Esophagus (tissue), 2 donors: ENCODE data around the gene SPX. TPM values are rescaled to one million over a fixed set of nuclear protein-coding genes. Genes with fewer than 3 reads are reported as not detected.

Experiments used
- H3K27ac ChIP-seq, 2 donors: one replicate each; pipeline ENCODE4 v1.5.1; 2013; ENCODE audit warnings: low read depth in 2 of 2, mild to moderate bottlenecking in 2 of 2, inconsistent platforms in 1 of 2, low read length in 1 of 2, moderate library complexity in 1 of 2
- H3K27me3 ChIP-seq, 2 donors: one replicate each; pipeline ENCODE4 v1.6.1; 2013; ENCODE audit warnings: low read length in 2 of 2, control low read depth in 1 of 2, mild to moderate bottlenecking in 1 of 2; ENCODE audit not compliant: insufficient read depth in 2 of 2, control insufficient read depth in 1 of 2
- H3K36me3 ChIP-seq, 2 donors: one replicate each; pipeline ENCODE4 v1.6.1; 2013; ENCODE audit warnings: low read length in 1 of 2; ENCODE audit not compliant: control insufficient read depth in 2 of 2, insufficient read depth in 2 of 2
- H3K4me1 ChIP-seq, 2 donors: one replicate each; pipeline ENCODE4 v1.6.1; 2013; ENCODE audit warnings: low read length in 1 of 2; ENCODE audit not compliant: control insufficient read depth in 2 of 2, insufficient read depth in 2 of 2
- H3K4me3 ChIP-seq, 2 donors: one replicate each; pipeline ENCODE4 v1.5.1; 2013; ENCODE audit warnings: low read length in 2 of 2, mild to moderate bottlenecking in 2 of 2, low read depth in 1 of 2, moderate library complexity in 1 of 2
- H3K9me3 ChIP-seq, 2 donors: one replicate each; pipeline ENCODE4 v1.6.1; 2013; ENCODE audit warnings: mild to moderate bottlenecking in 2 of 2, low read depth in 1 of 2, low read length in 1 of 2, moderate library complexity in 1 of 2; ENCODE audit not compliant: control insufficient read depth in 2 of 2, insufficient read depth in 1 of 2
- WGBS, 2 donors: extraction: QIAGEN DNeasy Blood & Tissue Kit; methylation state at CpG; one replicate each; pipeline ENCODE4 v1.1.7; 2013; 5-methylcytosine and 5-hydroxymethylcytosine counted together
- polyA plus RNA-seq, 2 donors: library from polyadenylated mRNA; stranded (reverse); fragments of 200-250 nt; gene quantifications; one replicate each; pipeline ENCODE4 v1.2.3, GENCODE V29; 2013
- donor health status: healthy with polysubstance abuse.
- donor health status: Bipolar disorder and iron deficiency.

SPX gene
- polyA plus RNA-seq, 2 donors: 0.02 TPM; not detected in 1

DNA sequence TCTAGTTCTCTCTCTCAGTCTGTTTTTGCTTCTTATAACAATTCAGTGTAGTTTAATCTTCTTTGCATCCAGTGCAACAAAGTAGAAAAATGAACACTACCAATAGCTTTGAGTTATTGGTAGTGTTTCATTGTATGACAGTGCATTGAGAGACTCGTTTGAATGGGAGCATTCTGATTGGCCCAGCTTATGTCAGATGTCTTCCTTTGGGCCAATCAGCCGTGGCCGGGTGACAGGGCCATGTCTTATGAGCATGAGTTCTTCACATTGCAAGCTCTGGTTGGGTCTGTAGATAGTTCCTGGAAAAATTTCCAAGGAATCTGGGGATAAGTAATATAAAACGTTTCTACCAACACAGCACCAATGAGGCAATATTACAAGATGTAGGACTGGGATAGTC lies 42.0 kb downstream of the SPX start:
- 86 to 93% methylated on average over 4 of the region's 4 CpGs for WGBS, 2 donors
- Histone ChIP-seq H3K27ac (no peak overlapping the region), H3K36me3 (no peaks in the 10 kb centered on the region), H3K4me1 (no peaks in the 10 kb centered on the region), H3K9me3 (no peaks in the 10 kb centered on the region), H3K27me3 (no peaks in the 10 kb centered on the region), H3K4me3 (no peak overlapping the region)

DNA sequence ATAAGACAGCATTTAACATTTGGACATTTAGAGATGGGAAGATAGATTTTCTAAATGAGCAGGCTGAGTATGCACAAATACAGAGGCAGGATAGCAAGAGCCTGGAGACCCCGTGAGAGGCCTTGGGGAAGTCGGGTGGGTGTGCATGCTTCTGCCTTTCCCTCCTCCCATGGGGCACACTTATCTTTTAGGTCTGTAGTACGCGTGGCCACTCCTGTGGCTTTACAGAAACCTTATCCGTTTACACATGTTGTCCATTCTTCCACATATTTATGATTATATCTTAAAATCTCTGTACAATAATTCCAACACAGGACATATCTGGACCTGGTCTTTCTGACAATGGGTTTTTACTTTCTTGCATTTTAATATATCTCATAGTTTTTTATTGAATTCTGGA lies 45.0 kb downstream of the SPX start:
- no peaks in the 10 kb centered on the region for H3K36me3 ChIP-seq
- no peaks in the 10 kb centered on the region for H3K4me1 ChIP-seq
- H3K4me3 ChIP-seq: no peak overlapping the region
- H3K9me3 ChIP-seq: no peaks in the 10 kb centered on the region
- no peak overlapping the region for H3K27ac ChIP-seq
- WGBS, 2 donors: 83 to 85% methylated on average over 5 of the region's 5 CpGs
- no peaks in the 10 kb centered on the region for H3K27me3 ChIP-seq

DNA sequence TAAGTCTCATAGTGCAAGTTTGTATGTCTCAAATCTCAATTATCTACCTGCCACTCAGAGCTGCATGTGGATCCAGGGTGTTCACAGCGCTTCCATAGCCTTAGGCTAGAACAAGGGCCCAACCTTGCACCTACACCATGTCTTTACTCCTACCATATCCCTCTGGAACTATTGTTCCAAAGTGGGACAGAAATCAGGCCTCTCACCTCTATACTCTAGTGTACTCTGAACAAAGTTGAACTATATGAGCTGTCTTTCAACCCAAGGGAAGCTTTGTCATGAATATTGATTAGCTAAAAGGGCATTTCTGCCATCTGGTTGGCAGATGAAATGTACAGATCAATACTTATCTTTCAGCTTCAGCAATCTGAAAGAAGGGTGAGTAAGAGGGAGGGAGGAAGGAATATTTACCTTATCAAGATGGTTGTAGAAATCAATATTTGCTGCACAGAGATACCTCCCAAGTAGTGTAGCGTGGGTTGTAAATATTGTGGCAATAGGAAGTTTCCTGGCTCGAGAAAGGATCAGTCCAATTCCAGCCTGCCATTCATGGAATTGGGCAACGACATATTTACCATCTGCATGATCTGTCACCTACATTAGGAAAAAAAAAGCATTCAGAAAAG lies 47.8 kb downstream of the SPX start:
- 77 to 78% methylated on average over 4 of the region's 4 CpGs for whole genome bisulfite sequencing, 2 donors
- H3K27me3 ChIP-seq: no peaks in the 10 kb centered on the region

DNA sequence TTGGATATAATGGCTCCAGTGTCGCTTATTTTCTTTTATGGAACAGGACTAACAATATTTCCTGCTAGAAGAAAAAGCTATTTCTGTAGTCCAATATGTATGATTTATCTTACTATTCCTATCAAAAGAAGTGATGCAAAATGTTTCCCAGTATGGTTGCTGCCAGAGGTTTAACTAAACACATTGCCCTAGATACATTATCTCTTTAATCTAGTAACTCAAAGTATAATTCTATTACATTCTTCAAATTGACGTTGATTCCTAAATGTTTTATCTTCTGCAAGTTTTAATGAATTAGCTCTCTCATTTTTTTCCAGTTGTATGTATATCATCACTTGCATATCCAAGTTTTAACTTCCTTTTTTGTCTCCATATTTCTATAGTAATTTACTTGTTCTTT lies 50.3 kb downstream of the SPX start:
- 78 to 81% methylated on average over 2 of the region's 2 CpGs for WGBS, 2 donors
- no peak overlapping the region for H3K27ac ChIP-seq
- H3K36me3 ChIP-seq: no peaks in the 10 kb centered on the region
- no peak overlapping the region for H3K4me3 ChIP-seq
- no peaks in the 10 kb centered on the region for H3K27me3 ChIP-seq
- H3K4me1 ChIP-seq: no peaks in the 10 kb centered on the region
- H3K9me3 ChIP-seq: no peaks in the 10 kb centered on the region

More for the DNA sequence above, 47.8 kb downstream of the SPX start:
- Histone ChIP-seq H3K27ac (no peak overlapping the region), H3K4me1 (no peaks in the 10 kb centered on the region), H3K36me3 (no peaks in the 10 kb centered on the region), H3K4me3 (no peak overlapping the region), H3K9me3 (no peaks in the 10 kb centered on the region)

DNA sequence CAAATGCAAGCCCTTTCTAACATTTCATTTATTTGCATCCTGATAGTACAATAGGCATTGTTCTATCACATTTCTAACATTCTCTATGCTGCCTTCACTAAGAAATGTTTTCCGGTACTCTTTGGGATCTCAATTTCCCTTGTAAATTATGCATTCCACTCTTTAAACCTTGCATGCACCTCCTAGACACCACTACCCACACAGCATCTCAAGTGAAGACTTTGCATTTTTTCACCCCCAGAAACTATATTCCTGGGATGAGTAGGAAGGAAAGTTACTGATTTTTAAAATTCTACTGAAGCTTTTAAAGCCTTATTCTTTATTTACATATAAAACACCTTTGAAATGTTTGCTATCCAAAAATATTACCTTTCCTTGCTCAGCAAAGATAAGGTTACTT lies 51.4 kb downstream of the SPX start:
- Histone ChIP-seq H3K4me3 (no peak overlapping the region), H3K9me3 (no peaks in the 10 kb centered on the region), H3K36me3 (no peaks in the 10 kb centered on the region), H3K27me3 (no peaks in the 10 kb centered on the region), H3K4me1 (no peaks in the 10 kb centered on the region), H3K27ac (no peak overlapping the region)
- WGBS, 2 donors: 89 to 90% methylated on average over 1 of the region's 1 CpG

DNA sequence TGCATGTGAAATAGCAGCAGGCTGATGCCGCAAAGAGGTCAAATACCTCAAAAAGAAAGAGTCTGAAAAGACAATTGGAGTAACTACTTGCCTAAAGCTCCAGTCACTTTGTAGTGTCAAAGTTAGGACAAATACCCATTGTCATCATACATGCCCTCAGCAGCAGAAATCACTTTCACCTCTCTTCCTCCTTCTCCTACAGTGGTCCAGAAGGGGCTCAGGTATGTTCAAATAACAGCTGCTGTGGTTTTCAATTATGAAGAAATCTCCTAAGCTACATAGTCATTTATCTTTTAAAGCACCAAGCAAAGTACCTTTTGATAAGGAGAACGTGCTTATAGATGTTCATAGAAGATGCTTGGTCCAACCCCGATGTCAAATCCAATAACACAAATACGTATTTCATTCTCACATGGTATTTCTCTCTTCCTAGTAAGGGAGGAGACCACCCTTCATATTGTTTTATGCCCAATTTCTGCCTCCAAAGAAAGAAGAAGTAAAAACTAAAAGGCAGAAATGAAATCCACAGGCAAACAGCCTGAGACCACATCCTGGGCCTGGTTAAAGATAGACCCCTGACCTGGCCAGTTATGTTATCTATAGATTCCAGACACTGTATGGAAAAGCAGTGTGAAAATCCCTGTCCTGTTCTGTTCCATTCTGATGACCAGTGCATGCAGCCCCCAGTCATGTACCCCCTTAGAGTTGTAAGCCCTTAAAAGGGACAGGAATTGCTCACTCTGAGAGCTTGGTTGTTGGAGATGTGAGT lies 54.8 kb downstream of the SPX start:
- H3K4me1 ChIP-seq: no peaks in the 10 kb centered on the region
- no peak overlapping the region for H3K27ac ChIP-seq
- WGBS, 2 donors: 79 to 84% methylated on average over 4 of the region's 4 CpGs
- no peak overlapping the region for H3K4me3 ChIP-seq
- no peaks in the 10 kb centered on the region for H3K36me3 ChIP-seq
- H3K27me3 ChIP-seq: no peaks in the 10 kb centered on the region
- no peaks in the 10 kb centered on the region for H3K9me3 ChIP-seq

Other genes with a start within 250 kb of the SPX start
- gene SLCO1A2, start 191.4 kb upstream of the SPX start, polyA plus RNA-seq: not detected
- under 1 TPM in 1 of 2 donors, not detected in 1; 0.05 TPM for gene IAPP, start 153.4 kb upstream of the SPX start, polyA plus RNA-seq
- 10 to 100 TPM; 11.0 to 12.0 TPM for gene PYROXD1, start 88.6 kb upstream of the SPX start, polyA plus RNA-seq
- 1 to 10 TPM; 7.0 to 9.7 TPM for gene RECQL, start 24.7 kb upstream of the SPX start, polyA plus RNA-seq
- gene GOLT1B, start 24.5 kb upstream of the SPX start, polyA plus RNA-seq: 10 to 100 TPM; 11.3 to 12.1 TPM
- gene GYS2, start 78.6 kb downstream of the SPX start, polyA plus RNA-seq: 10 to 100 TPM in 1 of 2 donors, 1 to 10 TPM in 1; 4.7 to 12.2 TPM
- 100 to 1,000 TPM in 1 of 2 donors, 10 to 100 TPM in 1; 92.1 to 193 TPM for gene LDHB, start 131.5 kb downstream of the SPX start, polyA plus RNA-seq
- 1 to 10 TPM in 1 of 2 donors, under 1 TPM in 1; 0.49 to 2.8 TPM for gene KCNJ8, start 248.4 kb downstream of the SPX start, polyA plus RNA-seq